T-helper 1 cell treated with Interleukin-12 subunit alpha and Interleukin-12 subunit beta and Interleukin-4 antibody, amounts not matched to agents 30 ng/mL and 1 ng/mL, for 36 hours (primary cell): ENCODE data around the gene INTS1. TPM values are rescaled to one million over a fixed set of nuclear protein-coding genes. Genes with fewer than 3 reads are reported as not detected.
"Not testable (repeated sequence)": the region's sequence is repeated elsewhere in the genome, so short reads cannot be mapped to it uniquely, and the experiment has no call there.

ENCODE experiments used
- intact Hi-C: fragments of 100-400 bp; cut with micrococcal nuclease; formaldehyde crosslinking; loops from one replicate; pipeline ENCODE4 v1.15.1; 2024
- total RNA-seq: library from RNA; stranded (reverse); gene quantifications from 2 replicates; pipeline ENCODE4 v1.2.3, GENCODE V29; 2022

INTS1 gene
- total RNA-seq, 1 donor from 2014 or later, result 90.5 TPM

DNA sequence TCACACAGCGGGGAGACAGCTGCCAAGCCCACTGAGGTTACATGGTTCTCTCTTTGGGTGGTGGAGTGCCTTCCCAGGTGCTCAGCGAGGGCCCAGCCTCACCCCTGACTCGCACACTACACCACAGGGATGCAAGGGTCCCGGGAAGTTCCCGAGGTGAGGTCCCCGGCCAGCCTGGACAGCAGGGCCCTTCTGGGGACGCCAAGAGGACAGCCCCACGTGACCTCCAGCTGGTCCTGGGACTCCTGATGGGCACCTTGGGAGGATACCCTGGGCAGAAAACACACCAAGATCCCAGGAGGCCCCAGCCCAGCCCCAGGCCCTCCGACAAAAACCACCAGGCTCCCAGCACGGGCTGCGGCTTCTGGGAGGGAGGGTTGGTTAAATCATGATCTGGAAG is 53.2 kb downstream of the INTS1 start:
- intact Hi-C loops, result no loop called here

- intact Hi-C loops, result no loop called here
Measured at GRCh38 chr7:1450431-1450830, 53.8 kb downstream of the INTS1 start.

GRCh38 chr7:1449951-1450350 is 54.2 kb downstream of the INTS1 start:
- intact Hi-C loops, result no loop called here

DNA sequence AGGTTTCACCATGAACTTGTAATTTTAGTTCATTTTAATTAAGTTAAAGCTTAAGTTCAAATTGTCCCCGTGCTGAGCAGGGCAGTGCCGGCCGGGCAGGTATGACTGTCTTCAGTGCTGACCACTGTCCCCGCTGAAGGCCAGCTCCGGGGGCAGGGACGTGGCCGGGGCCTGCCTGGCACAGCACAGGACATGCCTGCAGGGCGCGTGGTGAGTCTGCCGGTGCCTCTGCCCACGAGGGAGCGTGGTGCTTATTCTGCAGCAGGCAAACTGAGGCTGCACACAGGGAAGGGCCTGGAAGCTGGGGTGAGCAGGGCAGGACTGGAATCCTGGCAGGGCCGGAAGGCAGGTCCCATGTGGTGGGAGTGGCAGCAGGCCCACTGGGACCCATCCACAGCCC is 54.7 kb downstream of the INTS1 start:
- intact Hi-C loops, result no loop called here

GRCh38 chr7:1448958-1449357 is 55.2 kb downstream of the INTS1 start:
- intact Hi-C loops, result no loop called here

DNA sequence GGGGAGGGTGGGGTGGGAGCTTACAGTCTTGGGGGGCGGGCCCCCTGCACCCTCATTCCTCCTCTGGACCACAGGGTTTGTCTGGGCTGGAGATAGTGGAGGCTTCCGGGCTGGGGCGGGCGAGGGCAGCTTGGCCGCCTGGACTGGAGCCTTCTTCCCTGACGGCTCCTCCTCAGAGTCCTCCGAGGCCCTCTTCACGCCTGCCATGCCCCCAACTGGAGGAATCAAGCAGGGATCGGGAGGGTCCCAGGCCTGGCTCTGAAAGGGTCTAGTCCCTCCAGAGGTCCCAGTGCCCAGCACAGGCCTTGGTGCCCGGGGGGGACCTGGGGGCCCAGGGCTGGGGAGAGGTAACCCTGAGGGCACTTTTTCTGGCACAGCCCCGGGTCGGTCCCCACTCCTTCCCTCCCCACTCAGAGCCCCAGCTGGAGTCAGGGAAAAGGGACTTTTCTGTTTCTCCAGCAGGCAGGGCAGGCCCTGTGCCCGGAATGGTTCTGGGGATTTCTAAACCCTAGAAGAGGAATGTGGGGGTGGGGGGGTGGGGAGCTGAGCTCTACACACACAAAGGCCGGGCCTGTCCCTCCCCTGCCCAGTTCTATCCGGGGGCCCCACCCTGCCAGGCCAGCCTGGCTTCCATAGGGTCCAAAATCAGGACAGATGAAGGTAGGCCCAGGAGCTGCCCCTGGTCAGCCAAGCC is 56.5 kb downstream of the INTS1 start:
- intact Hi-C loops, result no loop called here

GRCh38 chr7:1447112-1447511 is 57.1 kb downstream of the INTS1 start:
- intact Hi-C loops, result no loop called here

DNA sequence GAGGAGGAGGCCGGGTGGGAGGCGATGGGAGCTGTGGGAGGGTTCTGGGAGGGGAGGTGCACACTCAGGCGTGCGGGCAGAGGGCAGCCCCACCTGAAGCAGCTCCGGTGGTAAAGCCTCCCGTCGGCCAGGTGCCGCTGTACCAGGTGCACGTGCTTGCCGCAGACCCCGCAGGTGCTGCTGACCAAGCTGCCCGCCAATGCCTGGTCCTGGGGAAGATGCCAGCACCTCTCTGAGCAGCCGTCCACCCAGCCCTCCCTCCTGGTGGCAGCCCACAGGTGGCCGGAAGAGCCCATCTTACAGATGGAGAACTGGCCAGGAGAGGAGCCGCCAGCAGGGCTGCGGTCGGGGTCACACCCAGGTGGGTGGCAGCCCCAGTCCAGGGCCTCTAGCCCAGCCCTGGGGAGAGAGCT is 57.6 kb downstream of the INTS1 start:
- intact Hi-C loops, result no loop called here

- intact Hi-C loops, result not testable (repeated sequence)
Measured at GRCh38 chr7:1446026-1446425, 58.2 kb downstream of the INTS1 start.

DNA sequence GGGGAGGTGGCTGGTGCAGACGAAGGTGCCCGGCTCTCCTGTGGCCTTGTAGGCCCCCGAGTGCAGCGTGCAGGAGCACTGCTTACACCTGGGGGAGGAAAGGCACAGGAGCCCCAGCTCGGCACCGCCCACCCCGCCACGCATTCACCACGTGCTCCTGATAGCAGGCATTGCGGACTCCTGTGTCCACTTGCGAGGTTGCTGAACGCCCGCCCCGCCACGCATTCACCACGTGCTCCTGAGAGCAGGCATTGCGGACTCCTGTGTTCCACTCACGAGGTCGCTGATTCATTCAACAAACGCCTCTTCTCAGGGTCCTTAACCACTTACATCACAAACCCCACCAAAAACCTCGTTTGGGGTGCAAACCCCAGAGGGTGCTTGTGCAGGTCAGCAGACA is 58.8 kb downstream of the INTS1 start:
- intact Hi-C loops, result no loop called here

GRCh38 chr7:1444925-1445322 is 59.3 kb downstream of the INTS1 start:
- intact Hi-C loops, result no loop called here

GRCh38 chr7:1444214-1444924 is 59.8 kb downstream of the INTS1 start:
- intact Hi-C loops, result no loop called here

DNA sequence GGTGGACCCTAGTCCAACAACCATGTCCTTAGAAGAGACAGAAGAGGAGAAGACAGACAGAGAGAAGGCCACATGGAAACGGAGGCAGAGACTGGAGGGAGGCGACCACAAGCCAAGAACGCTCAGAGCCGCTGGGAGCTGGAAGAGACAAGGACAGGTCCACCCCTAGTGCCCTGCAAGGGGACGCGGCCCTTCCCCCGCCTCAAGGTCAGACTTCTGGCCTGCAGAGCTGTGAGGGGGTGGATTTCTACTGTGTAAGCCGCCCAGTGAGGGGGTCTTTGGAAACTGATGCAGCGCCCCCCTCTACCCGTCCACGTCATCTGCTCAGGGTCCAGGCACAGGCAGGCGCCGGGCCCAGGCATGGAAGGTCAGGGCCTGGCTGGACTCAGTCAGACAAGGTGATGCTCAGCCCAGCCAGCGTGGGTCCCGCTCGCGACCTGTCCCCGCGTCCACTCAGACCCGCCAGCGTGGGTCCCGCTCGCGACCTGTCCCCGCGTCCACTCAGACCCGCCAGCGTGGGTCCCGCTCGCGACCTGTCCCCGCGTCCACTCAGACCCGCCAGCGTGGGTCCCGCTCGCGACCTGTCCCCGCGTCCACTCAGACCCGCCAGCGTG is 60.5 kb downstream of the INTS1 start:
- intact Hi-C loops, result not testable (repeated sequence)

DNA sequence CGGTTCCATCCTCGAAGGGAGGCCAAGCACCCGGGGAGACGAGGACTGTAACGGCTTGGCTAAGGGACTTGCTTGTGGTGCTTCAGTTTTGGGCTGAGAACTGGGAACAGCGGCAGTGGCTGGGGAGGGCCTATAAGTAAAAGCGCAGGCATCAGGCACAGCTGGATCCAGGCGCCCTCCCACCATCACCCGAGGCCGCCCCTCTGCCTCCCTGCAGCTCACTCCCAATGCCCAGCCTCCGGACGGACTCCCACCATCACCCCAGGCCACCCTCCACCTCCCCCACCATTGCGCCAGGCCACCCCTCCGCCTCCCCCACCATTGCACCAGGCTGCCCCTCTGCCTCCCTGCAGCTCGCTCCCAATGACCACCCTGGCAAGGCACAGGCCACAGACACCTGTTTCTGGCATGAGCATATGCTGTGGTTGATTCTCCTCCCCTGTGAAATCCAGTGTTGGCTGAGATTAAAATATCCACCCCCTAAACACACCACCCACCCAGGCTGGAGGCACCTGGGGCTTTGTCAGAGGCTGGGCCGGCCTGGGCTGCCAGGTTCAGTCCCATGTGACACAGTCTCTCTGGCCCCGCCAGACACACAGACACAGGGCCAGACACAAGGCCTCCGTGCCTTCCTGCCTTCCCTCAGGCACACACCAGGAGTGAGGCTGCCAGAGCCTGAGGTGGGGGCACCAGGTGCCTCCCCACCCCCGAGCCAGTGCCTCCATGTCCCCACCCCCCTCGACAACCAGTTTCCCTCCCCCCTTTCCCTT is 61.6 kb downstream of the INTS1 start:
- intact Hi-C loops, result no loop called here

GRCh38 chr7:1441615-1442354 is 62.4 kb downstream of the INTS1 start:
- intact Hi-C loops, result no loop called here

- intact Hi-C loops, result no loop called here
Measured at GRCh38 chr7:1440620-1441019, 63.6 kb downstream of the INTS1 start.

DNA sequence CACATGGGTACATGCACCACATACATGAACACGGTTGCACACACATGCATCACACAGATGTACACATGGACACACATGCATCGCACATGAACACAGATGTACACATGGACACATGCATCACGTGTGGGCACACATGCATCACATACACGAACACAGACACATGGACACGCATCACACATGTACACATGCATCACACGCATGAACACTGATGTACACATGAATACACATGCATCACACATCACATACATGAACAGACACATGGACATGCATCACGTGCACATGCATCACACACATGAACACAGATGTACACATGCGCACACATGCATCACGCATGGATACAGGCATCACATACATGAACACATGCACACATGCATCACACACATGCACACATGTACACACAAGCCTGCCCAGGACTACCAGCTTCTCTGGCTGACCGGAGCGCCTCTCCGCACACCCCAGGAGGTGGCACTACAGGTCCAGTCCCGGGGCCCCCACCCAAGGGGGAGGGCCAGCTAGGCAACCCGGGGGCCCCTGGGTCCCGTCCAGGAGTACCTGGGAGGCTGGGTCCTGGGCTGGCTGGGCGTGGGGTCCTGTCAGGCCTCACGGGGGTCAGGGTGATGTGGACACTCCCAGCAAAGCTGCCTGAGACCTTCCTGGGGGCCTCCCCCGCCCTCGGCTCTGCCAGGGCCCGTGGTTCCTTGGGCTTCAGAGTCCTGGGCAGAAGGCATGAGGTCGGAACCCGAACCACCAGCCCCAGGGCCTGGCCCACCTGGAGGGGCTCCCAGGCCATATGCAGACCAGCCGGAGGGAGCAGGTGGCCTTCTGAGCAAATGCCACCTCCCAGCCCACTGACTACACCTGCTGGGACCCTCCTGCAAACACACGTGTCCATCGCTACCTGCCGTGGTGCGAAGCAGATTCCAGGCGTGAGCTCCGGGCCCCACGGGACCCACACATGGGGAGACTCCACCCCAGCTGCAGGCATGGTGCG is 64.5 kb downstream of the INTS1 start:
- intact Hi-C loops, result no loop called here

- intact Hi-C loops, result no loop called here
Measured at GRCh38 chr7:1438821-1439220, 65.4 kb downstream of the INTS1 start.

DNA sequence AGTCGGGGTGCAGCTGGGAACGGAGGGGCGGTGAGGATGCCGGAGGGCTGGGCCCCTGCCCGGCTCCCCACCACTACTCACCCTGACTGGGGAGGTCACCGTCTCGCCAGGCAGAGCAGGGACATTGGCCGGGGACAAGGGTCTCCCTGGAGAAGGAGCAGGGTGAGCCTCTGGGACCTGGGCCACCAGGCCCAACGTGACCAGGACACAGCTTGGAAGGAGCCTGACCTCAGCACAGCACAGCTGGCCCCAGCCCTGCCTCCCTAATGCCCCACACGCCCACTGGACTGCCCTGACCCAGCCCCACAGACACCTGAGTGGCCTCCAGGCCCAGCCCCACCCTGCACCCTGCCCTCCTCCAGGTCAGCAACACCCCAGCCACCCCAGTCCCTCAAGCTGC is 66.0 kb downstream of the INTS1 start:
- intact Hi-C loops, result no loop called here
